HepG2 (cell line): ENCODE measurements around the gene CARD9. TPM values are rescaled to one million over a fixed set of nuclear protein-coding genes. Genes with fewer than 3 reads are reported as not detected.

ENCODE experiments used
- ATAC-seq: fragments of 200-7000 bp; cut with Tn5 transposase; 3 replicates; pipeline ENCODE4 v1.9.1; 2020; ENCODE audit warnings: mild to moderate bottlenecking, moderate library complexity
- BruUV-seq: library from RNA; stranded (reverse); fragments of 400-500 nt; replicated peaks from 2 replicates; lab custom pipeline; 2021; lab: Mats Ljungman, UMichigan
- CTCF ChIA-PET: fragments of 300-600 bp; formaldehyde crosslinking; extraction: SDS; loops from one replicate; lab custom pipeline; 2021; ENCODE audit warnings: low total read pairs, inconsistent platforms, low intra/inter-chr PET ratio; lab: Yijun Ruan, JAX
- POLR2A ChIA-PET: fragments of 350-600 bp; sonication (Branson Sonifier 250); formaldehyde crosslinking; loops from one replicate; lab custom pipeline; 2020; ENCODE audit warnings: antibody characterized with exemption, inconsistent platforms; lab: Yijun Ruan, JAX
- DNase-seq: peaks from one replicate; pipeline ENCODE4 v3.0.0-alpha.2; 2015; ENCODE audit warnings: low spot score
- FAIRE-seq: peaks from 3 replicates; lab custom pipeline; 2011; peaks lifted over from hg19 to GRCh38; lab: Jason Lieb, UNC
- H2AFZ ChIP-seq: one replicate; pipeline ENCODE4 v1.6.1; 2011; ENCODE audit warnings: low read length, inconsistent platforms
- H3K27ac ChIP-seq: fragments of 300-600 bp; 3 replicates; pipeline ENCODE4 v1.8.0; 2011; ENCODE audit warnings: mixed run types, mild to moderate bottlenecking, mixed read lengths, low read length, inconsistent platforms; ENCODE audit not compliant: insufficient read depth; ENCODE audit errors: extremely low read length
- H3K27me3 ChIP-seq, 2 experiments: fragments of 200-600 bp in 1 of 2; 2 replicates in 1 of 2; 3 replicates in 1 of 2; pipeline versions ENCODE4 v1.6.0 to v1.8.0; 2011; ENCODE audit warnings: low read length in 2 of 2, mild to moderate bottlenecking in 2 of 2, moderate library complexity in 2 of 2, inconsistent platforms in 1 of 2; ENCODE audit not compliant: insufficient read depth in 2 of 2, control insufficient read depth in 1 of 2
- H3K36me3 ChIP-seq, 2 experiments: fragments of 200-600 bp in 1 of 2; replicated peaks in 1 of 2; 2 replicates in 1 of 2; 3 replicates in 1 of 2; pipeline versions ENCODE4 v1.5.1 to v1.8.0; 2011; ENCODE audit warnings: low read length in 2 of 2, inconsistent platforms in 1 of 2; ENCODE audit not compliant: insufficient read depth in 2 of 2, control insufficient read depth in 1 of 2
- H3K4me1 ChIP-seq: 2 replicates; pipeline ENCODE4 v1.5.1; 2012; ENCODE audit warnings: low read length, inconsistent platforms; ENCODE audit not compliant: insufficient read depth
- H3K4me2 ChIP-seq: 2 replicates; pipeline ENCODE4 v1.6.0; 2011; ENCODE audit warnings: low read depth, low read length, inconsistent platforms
- H3K4me3 ChIP-seq, 3 experiments: fragments of 200-600 bp in 1 of 3; sonication (generic), shearing (Covaris generic) in 1 of 3; replicated peaks in 1 of 3; 2 replicates each; pipeline ENCODE4 v1.5.1; 2011 to 2016; ENCODE audit warnings: low read length in 3 of 3, inconsistent platforms in 2 of 3, low read depth in 2 of 3, mild to moderate bottlenecking in 2 of 3, control low read depth in 1 of 3, mixed read lengths in 1 of 3; ENCODE audit not compliant: insufficient read depth in 1 of 3
- H3K79me2 ChIP-seq: one replicate; pipeline ENCODE4 v1.6.1; 2011; ENCODE audit warnings: low read length, inconsistent platforms; ENCODE audit not compliant: insufficient read depth
- H3K9ac ChIP-seq: 2 replicates; pipeline ENCODE4 v1.6.0; 2011; ENCODE audit warnings: mild to moderate bottlenecking, low read depth, low read length, inconsistent platforms; ENCODE audit not compliant: insufficient read depth
- H3K9me3 ChIP-seq: 2 replicates; pipeline ENCODE4 v1.5.1; 2012; ENCODE audit warnings: mild to moderate bottlenecking, low read length
- H4K20me1 ChIP-seq: 2 replicates; pipeline ENCODE4 v1.6.0; 2011; ENCODE audit warnings: inconsistent platforms, mild to moderate bottlenecking, low read length, moderate library complexity; ENCODE audit not compliant: insufficient read depth
- FOSL1 ChIP-seq: sonication (generic); formaldehyde crosslinking; IDR thresholded peaks from 2 replicates; pipeline ENCODE4 v1.9.0; 2021; ENCODE audit warnings: missing genetic modification reagents, borderline replicate concordance
- ZBTB20 ChIP-seq: sonication (generic); formaldehyde crosslinking; IDR thresholded peaks from 2 replicates; pipeline ENCODE4 v1.8.1; 2023; ENCODE audit warnings: missing genetic modification reagents, low read depth, mild to moderate bottlenecking, borderline replicate concordance
- ZNF773 ChIP-seq: sonication (generic); formaldehyde crosslinking; IDR thresholded peaks from 2 replicates; pipeline ENCODE4 v1.4.0; 2020; ENCODE audit warnings: missing genetic modification reagents, borderline replicate concordance
- WGBS: methylation state at CpG from one replicate; pipeline ENCODE4 v1.1.6; 2017; ENCODE audit warnings: low lambda C conversion rate; 5-methylcytosine and 5-hydroxymethylcytosine counted together
- in situ Hi-C: cut with HindIII; loops from 2 replicates; pipeline ENCODE4 v1.10.0; 2017; ENCODE audit warnings: low pct_unique_long_range_greater_than_20kb; ENCODE audit not compliant: extremely low pct_ligation_motif_present
- intact Hi-C: fragments of 100-400 bp; cut with micrococcal nuclease; formaldehyde crosslinking; loops from one replicate; pipeline ENCODE4 v1.10.0; 2022; ENCODE audit not compliant: unreplicated experiment
- polyA plus RNA-seq, 8 experiments: library from polyadenylated mRNA; depleted of rRNA in 3 of 8; stranded (reverse) in 7 of 8; unstranded in 1 of 8; fragments of >200 nt; fragmentation: Illumina TruSeq in 4 of 8; extraction: Trizol in 4 of 8; gene quantifications; 2 replicates each; pipeline versions ENCODE4 v1.2.1 to v1.2.3, GENCODE V29; 2011 to 2016; ENCODE audit warnings: low read depth in 4 of 8, missing spikeins in 1 of 8, mixed read lengths in 1 of 8; ENCODE audit not compliant: insufficient read depth in 1 of 8
- total RNA-seq, 5 experiments: library from RNA; depleted of rRNA; stranded (reverse); fragments of >200 nt; fragmentation: Illumina TruSeq; extraction: Trizol; gene quantifications; 2 replicates each; pipeline ENCODE4 v1.2.3, GENCODE V29; 2016; ENCODE audit warnings: low read depth in 1 of 5
- TF ChIP-seq, protein P1 (sequence below): sonication (generic); formaldehyde crosslinking; conservative IDR thresholded peaks from 2 replicates; pipeline ENCODE4 v1.4.0; 2020; ENCODE audit warnings: mild to moderate bottlenecking, missing genetic modification reagents, moderate library complexity

Gene CARD9
- total and polyA plus RNA-seq, 2 of the 13 experiments (the other 11 are each of a cell fraction or from before 2014, with no cell fraction given): 3.3 to 7.4 TPM

DNA sequence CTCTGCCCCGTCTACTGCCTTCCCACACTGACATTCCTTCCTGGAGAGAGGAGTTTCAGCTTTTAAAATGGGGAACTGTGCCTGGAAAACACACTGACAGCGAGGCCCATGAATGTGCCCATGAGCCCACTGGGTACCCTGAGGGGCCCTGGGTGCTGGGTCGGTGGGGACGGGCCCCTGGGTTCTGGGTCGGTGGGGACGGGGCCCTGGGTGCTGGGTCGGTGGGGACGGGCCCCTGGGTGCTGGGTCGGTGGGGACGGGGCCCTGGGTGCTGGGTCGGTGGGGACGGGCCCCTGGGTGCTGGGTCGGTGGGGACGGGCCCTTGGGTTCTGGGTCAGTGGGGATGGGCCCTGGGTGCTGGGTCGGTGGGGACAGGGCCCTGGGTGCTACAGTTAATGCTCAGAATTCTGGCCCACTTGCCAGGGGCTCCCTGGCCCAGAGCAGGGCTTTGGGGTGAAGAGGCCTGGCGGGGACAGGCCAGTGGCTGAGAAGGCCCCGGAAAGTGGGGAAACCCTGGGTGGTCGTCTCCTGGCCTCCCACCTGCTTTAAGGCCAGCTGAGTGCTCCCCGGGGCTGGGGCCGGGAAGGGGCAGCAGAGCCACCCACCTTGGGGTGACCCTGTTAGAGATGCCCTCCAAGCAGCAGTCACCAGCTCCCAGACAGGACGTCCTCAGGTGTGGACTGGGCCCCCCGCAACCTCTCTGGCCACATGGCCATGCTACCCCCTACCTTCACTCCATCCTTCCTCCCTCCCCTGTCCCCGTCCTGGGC lies 43.6 kb downstream of the CARD9 start:
- no peak for ATAC-seq
- Histone ChIP-seq H3K9me3 (no peaks in the 10 kb centered on the region), H3K36me3 (no peaks in the 10 kb centered on the region), H4K20me1 (no peaks in the 10 kb centered on the region)
- BruUV-seq: no TSS peak
- no peak for FAIRE-seq
- intact Hi-C loops: no loop called here
- ChIA-PET CTCF (no interaction called here), POLR2A (no interaction called here)
- WGBS: no CpG with 5 or more reads among the region's 23 CpGs
- TF ChIP-seq ZBTB20 (no peak), FOSL1 (no peak), ZNF773 (CRISPR knock-in tag) (no peak)
- TF ChIP-seq, protein P1, sequence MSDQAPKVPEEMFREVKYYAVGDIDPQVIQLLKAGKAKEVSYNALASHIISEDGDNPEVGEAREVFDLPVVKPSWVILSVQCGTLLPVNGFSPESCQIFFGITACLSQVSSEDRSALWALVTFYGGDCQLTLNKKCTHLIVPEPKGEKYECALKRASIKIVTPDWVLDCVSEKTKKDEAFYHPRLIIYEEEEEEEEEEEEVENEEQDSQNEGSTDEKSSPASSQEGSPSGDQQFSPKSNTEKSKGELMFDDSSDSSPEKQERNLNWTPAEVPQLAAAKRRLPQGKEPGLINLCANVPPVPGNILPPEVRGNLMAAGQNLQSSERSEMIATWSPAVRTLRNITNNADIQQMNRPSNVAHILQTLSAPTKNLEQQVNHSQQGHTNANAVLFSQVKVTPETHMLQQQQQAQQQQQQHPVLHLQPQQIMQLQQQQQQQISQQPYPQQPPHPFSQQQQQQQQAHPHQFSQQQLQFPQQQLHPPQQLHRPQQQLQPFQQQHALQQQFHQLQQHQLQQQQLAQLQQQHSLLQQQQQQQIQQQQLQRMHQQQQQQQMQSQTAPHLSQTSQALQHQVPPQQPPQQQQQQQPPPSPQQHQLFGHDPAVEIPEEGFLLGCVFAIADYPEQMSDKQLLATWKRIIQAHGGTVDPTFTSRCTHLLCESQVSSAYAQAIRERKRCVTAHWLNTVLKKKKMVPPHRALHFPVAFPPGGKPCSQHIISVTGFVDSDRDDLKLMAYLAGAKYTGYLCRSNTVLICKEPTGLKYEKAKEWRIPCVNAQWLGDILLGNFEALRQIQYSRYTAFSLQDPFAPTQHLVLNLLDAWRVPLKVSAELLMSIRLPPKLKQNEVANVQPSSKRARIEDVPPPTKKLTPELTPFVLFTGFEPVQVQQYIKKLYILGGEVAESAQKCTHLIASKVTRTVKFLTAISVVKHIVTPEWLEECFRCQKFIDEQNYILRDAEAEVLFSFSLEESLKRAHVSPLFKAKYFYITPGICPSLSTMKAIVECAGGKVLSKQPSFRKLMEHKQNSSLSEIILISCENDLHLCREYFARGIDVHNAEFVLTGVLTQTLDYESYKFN (CRISPR knock-in tag): no peak
- TF ChIP-seq, all 625 proteins: peak for 0
- Histone ChIP-seq H3K79me2 (no peaks in the 10 kb centered on the region), H3K4me3 (no peak overlapping the region), H2AFZ (no peak overlapping the region), H3K27ac (no peak overlapping the region), H3K4me1 (peaks cover 45% of the 10 kb centered on the region), H3K9ac (no peak overlapping the region), H3K27me3 (peaks cover 20 to 65% of the 10 kb centered on the region in 2 experiments; a peak in 4 of 5 replicates), H3K4me2 (no peak overlapping the region)
- in situ Hi-C loops: loop anchor here (25.0 kb wide), 1 partner anchor 307 kb away; no protein-coding TSS in a partner anchor
- no peak for DNase-seq
